Measurements from ENCODE around the gene EEPD1.
"Not testable (repeated sequence)": the region's sequence is repeated elsewhere in the genome, so short reads cannot be mapped to it uniquely, and the experiment has no call there.

Gene EEPD1

DNA sequence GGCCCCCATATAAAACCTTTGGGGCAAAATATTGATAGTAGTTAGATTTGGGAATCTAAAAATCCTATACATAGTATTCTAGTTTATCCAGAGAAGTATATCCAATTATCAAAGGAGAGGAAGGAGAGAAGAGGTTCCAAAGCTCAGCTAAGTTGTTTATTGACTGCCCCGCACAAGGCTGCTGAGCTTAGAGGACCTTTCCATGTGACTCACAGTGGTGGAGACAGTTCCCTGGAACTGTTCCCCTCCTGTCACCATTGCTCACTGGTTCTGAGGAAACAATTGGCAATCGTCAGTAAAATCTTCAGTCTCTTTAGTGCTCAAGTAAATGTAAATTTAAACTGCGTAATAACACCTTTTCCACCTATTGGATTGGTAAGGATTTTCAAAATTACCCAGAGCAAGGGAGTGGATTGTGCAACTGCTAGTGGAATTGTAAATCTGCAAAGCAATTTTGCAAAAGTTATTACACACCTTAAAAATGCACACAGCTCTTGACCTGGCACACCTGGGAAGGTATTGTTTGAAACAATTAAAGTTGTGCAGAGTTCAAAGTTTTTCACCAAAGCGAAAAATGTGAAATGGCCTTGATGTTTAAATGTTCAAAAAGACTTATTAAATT lies 63.1 kb downstream of the EEPD1 start:
- DNase-seq (ENCODE audit: low read depth): no peak

- no peak for DNase-seq (ENCODE audit: low read depth)
Observed at GRCh38 chr7:36217211-36217960, 64.3 kb downstream of the EEPD1 start.

DNA sequence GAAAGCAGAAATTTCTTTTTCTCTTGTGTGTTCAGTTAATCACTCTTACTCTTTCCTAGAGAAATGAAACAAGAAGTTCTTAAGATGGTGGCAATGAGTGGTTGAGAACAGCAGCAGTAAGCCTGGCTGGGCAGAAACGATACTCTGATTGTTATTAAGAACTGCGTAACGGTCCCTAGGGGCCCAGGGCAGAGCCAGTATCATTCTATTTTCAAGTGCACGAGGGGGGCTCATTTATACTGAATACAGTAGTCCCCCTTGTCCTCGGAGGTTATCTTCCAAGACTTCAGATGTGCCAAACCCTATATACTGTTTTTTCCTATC lies 64.9 kb downstream of the EEPD1 start:
- no peak for DNase-seq (ENCODE audit: low read depth)

GRCh38 chr7:36219429-36219828 lies 66.4 kb downstream of the EEPD1 start:
- no peak for DNase-seq (ENCODE audit: low read depth)

DNA sequence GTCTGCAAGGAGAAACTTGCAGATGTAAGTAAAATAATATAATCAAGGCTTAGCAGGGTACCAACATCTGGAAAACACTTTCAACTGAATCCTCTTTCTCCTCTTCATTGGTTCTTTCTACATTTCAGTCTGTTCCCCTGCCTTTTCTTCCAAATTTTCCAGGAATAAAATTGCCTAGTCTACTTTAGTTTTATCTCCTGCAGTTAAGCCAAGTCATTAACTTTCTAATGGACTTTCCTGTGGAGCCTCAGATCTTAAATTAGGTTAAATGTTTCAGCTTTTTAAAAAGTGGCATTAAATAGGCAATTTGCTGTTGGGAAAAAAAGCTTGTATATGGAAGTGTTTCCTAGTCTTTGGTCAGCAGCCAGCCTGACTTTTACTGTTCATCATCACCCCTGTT lies 70.8 kb downstream of the EEPD1 start:
- DNase-seq (ENCODE audit: low read depth): no peak

DNA sequence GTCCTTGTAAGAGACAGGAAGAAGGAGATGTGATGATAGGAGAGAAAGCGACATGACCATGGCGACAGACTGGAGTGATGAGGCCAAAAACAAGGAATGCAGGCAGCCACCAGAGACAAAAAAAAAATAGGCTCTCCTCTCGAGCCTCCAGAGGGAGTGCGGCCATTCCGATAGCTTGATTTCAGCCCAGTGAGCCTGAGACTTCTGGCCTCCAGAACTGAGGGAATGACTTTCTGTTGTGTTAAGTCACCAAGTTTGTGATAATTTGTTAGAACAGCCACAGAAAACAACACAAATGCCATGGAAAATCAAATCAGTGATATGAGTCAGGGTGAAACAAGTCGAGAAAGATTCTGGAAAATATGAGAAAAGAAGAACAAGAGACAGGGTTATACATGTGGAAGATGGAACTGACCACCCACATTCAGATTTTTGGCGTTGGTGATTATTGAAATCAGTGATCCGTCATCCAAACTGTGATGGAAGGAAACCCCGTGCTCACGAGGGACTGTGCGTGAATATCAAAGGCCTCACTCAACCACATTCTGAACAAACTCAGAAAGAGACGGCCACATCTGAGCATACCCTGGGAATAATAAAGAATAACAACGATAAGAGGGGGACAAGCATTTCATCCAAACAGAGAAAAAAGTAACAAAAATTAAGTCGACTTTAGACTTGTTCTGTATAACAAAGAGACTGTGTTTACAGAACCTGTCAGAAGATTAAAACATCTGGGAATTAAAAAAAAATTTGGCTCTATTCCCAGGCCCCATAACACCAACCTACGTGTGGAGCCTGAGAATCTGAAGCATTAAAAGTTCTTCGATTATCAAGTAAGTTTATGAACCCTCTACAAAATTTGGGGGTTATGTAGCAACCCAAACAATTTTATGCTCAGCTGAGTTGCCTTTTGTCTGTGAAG lies 72.1 kb downstream of the EEPD1 start:
- no peak for DNase-seq (ENCODE audit: low read depth)

DNA sequence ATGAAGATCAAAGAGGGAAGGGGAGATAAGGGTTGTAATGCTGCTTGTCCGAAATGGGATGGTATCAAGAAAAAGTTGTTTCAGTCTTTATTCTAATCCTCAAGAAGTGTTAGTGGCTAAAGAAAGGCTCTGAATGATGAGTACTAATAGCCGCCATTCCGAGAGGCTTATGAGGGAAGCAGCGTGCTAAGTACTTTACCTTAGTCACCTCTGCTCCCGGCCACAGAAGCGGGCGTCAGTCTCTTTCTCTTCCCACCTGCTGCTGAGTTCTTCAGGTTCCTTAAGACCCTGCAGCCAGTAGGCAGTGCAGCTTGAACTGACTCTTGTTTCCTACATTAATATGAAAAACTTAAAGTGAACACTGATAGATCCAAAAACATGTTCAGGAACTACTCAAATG lies 73.1 kb downstream of the EEPD1 start:
- DNase-seq (ENCODE audit: low read depth): no peak

DNA sequence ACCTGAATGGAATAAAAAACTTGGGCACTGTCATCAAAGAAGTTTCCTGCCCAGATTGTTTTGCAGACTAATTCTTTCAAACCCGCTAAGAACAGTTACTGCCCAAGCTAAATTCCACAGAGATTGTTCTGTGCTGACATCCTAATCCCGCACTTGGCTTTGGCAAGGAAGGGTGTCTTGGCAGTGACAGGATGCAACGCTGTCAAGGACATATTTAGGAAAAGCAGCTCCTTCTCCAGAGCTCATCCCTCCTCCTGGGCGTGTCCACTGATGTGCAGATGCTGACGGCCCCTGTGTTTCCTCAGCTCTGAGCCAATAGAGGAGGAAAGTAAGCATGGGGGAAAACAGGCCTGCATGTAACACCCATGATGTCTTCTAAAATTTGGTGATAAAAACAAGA lies 74.2 kb downstream of the EEPD1 start:
- DNase-seq (ENCODE audit: low read depth): no peak

- DNase-seq (ENCODE audit: low read depth): no peak
Observed at GRCh38 chr7:36228039-36228438, 75.0 kb downstream of the EEPD1 start.

- no peak for DNase-seq (ENCODE audit: low read depth)
Observed at GRCh38 chr7:36231406-36231805, 78.4 kb downstream of the EEPD1 start.

DNA sequence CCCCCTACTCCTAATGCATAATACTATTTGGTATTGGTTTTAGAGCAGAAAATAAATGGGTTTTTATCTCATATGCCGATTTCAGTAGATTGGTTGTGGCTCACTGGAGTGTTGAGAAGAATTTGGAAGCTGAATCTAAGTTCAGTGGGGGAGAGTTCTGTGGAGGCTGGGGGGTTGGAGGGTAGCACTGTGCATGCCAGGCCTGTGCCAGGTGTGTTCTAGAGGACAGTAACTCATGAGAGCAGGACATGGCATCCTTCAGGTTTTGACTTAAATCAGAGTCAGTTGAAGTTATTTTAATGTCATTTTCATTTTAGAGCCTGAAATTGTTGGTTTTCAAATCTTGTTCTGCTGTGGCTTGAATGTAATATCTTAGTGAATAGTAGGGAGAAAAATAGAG lies 79.5 kb downstream of the EEPD1 start:
- no peak for DNase-seq (ENCODE audit: low read depth)

GRCh38 chr7:36232971-36233550 lies 80.0 kb downstream of the EEPD1 start:
- no peak for DNase-seq (ENCODE audit: low read depth)

DNA sequence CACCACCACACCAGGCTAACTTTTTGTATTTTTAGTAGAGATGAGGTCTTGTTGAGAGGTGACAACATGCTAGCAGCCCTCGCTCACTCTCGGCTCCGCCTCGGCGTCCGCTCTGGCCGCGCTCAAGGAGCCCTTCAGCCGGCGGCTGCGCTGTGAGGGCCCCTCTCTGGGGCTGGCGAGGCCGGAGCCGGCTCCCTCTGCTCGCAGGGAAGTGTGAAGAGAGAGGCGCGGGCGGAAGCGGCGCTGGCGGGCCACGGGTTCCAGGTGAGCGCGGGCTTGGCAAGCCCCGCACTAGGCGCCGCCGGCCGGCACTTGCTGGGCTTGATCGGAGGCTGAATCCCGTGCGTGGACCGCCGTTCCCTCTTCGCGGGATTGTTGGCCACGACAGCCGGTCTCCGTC lies 83.0 kb downstream of the EEPD1 start:
- DNase-seq (ENCODE audit: low read depth): no peak

DNA sequence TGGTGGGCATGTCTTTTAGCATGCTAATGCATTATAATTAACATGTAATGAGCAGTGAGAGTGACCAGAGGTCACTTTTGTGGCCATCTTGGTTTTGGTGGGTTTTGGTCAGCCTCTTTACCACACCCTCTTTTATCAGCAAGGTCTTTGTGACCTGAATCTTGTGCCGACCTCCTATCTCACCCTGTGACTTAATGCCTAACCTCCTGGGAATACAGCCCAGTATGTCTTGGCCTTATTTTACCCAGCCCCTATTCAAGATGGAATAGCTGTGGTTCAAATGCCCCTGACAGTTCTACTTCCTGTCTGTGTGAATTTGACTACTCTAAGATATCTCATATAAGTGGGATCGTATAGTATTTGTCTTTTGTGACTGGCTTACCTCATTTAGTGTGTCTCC lies 85.1 kb downstream of the EEPD1 start:
- no peak for DNase-seq (ENCODE audit: low read depth)

DNA sequence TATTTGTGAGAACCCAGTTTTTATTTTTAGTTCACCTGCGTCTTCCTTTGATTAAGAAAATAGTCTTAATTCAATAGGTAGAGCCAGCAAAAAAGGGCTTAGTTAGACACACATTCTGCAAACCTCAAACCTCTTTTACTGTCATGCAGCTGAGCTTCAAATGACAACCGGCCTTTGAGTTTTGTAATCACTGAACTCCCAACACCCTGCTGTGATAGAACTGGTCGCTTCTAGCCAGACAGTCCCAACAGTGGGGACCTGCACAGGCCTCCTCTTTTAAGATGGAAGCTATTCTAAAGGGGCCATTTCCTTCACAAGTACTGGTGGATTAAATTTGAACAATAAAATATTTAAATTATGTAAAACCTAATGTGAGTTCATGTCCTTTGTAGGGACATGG lies 90.3 kb downstream of the EEPD1 start:
- not testable (repeated sequence) for DNase-seq (ENCODE audit: low read depth)

GRCh38 chr7:36244001-36244400 lies 90.9 kb downstream of the EEPD1 start:
- not testable (repeated sequence) for DNase-seq (ENCODE audit: low read depth)

- DNase-seq (ENCODE audit: low read depth): no peak
Observed at GRCh38 chr7:36244429-36244828, 91.4 kb downstream of the EEPD1 start.

GRCh38 chr7:36245684-36246299 lies 92.7 kb downstream of the EEPD1 start:
- no peak for DNase-seq (ENCODE audit: low read depth)

DNA sequence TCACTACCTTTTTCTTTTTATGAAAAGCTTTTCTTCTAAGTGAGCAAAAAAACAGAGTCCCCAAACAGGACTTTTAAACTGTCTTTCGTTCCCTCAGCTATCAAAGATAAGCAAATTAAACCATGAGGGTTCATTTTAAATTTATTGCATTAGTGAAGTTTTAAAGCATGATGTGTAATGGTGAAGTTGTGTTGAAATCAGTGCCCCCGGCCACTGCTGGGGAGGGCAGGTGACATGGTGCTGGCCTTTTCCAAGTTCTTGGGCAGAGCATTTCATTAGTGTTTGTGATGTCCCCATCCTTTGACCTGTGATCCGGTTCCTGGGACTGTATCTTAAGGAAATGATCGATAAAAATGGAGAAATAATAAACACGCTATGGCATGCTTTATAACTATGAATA lies 96.0 kb downstream of the EEPD1 start:
- DNase-seq (ENCODE audit: low read depth): no peak

GRCh38 chr7:36253699-36254098 lies 100.6 kb downstream of the EEPD1 start:
- no peak for DNase-seq (ENCODE audit: low read depth)

DNA sequence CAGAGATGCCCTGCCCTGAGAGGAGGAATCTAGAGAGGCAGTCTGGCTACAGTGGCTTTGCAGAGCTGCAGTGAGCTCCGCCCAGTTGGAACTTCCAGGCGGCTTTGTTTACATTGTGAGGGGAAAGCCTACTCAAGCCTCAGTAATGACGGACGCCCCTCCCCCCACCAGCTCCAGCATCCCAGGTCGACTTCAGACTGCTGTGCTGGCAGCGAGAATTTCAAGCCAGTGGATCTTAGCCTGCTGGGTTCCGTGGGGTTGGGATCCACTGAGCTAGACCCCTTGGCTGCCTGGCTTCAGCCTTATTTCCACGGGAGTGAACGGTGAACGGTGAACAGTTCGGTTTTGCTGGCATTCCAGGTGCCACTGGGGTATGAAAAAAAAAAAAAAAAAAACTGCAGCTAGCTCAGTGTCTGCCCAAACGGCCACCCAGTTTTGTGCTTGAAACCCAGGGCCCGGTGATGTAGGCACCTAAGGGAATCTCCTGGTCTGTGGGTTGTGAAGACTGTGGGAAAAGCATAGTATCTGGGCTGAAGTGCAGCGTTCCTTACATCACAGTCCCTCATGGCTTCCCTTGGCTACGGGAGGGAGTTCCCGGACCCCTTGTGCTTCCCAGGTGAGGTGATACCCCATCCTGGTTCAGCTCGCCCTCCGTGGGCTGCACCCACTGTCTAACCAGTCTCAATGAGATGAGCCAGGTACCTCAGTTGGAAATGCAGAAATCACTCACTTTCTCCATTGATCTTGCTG lies 105.6 kb downstream of the EEPD1 start:
- not testable (repeated sequence) for DNase-seq (ENCODE audit: low read depth)
